ENCODE results near the gene DRAP1. TPM values are rescaled to one million over a fixed set of nuclear protein-coding genes. Genes with fewer than 3 reads are reported as not detected.
A peak's percentile ranks its signal among the peaks of the same experiment; 100 is the strongest.

The DRAP1 gene
- total RNA-seq, 1 experiment from 2014 or later: 114 TPM

GRCh38 chr11:65890324-65891218 is 28.7 kb upstream of the DRAP1 start, which contains the start of gene CCDC85B (continued):
- TF ChIP-seq KAT7 (CRISPR knock-in tag; IDR thresholded peaks at IDR 0.05; ENCODE audit: borderline replicate concordance): peak; percentile 93; the same call in 1 of the 2 replicates
- TF ChIP-seq SOX15 (CRISPR knock-in tag; IDR thresholded peaks at IDR 0.05): no peak
- TF ChIP-seq FOXP1 (CRISPR knock-in tag; IDR thresholded peaks at IDR 0.05; ENCODE audit: borderline replicate concordance): peak; percentile 98
- TF ChIP-seq FOXJ3 (CRISPR knock-in tag; IDR thresholded peaks at IDR 0.05; ENCODE audit: borderline replicate concordance): no peak
- no peak for TF ChIP-seq ZNF121 (CRISPR knock-in tag; IDR thresholded peaks at IDR 0.05)
- peak; percentile 56; the same call in 1 of the 2 replicates for TF ChIP-seq GABPB1 (CRISPR knock-in tag; IDR thresholded peaks at IDR 0.05)
- peak; percentile 88; the same call in 1 of the 2 replicates for TF ChIP-seq CBFB (CRISPR knock-in tag; IDR thresholded peaks at IDR 0.05; ENCODE audit: low read depth)
- TF ChIP-seq SP1 (CRISPR knock-in tag; conservative IDR thresholded peaks at IDR 0.05): peak; percentile 97
- peak; percentile 92; the same call in 1 of the 2 replicates for TF ChIP-seq FOXK1 (CRISPR knock-in tag; IDR thresholded peaks at IDR 0.05)
- TF ChIP-seq MAX (CRISPR knock-in tag; IDR thresholded peaks at IDR 0.05): peak; percentile 93; the same call in 1 of the 2 replicates
- TF ChIP-seq ZMAT4 (CRISPR knock-in tag; IDR thresholded peaks at IDR 0.05): no peak
- TF ChIP-seq ATF6 (CRISPR knock-in tag; IDR thresholded peaks at IDR 0.05): no peak
- peak; percentile 95 for TF ChIP-seq TEAD1 (CRISPR knock-in tag; IDR thresholded peaks at IDR 0.05)
- TF ChIP-seq ZNF263 (CRISPR knock-in tag; IDR thresholded peaks at IDR 0.05; ENCODE audit: low read depth): peak; percentile 18; the same call in 1 of the 2 replicates
- TF ChIP-seq IRF2 (CRISPR knock-in tag; IDR thresholded peaks at IDR 0.05; ENCODE audit: borderline replicate concordance, low read depth): no peak
- TF ChIP-seq ZNF512 (CRISPR knock-in tag; IDR thresholded peaks at IDR 0.05; ENCODE audit: borderline replicate concordance): no peak
- TF ChIP-seq ZNF396 (CRISPR knock-in tag; IDR thresholded peaks at IDR 0.05; ENCODE audit: borderline replicate concordance): no peak
- TF ChIP-seq HMGA2 (CRISPR knock-in tag; IDR thresholded peaks at IDR 0.05): no peak
- TF ChIP-seq STAT6 (CRISPR knock-in tag; conservative IDR thresholded peaks at IDR 0.05; ENCODE audit: low read depth): no peak
- TF ChIP-seq ZSCAN18 (CRISPR knock-in tag; IDR thresholded peaks at IDR 0.05): no peak
- TF ChIP-seq ZNF532 (CRISPR knock-in tag; IDR thresholded peaks at IDR 0.05; ENCODE audit: borderline replicate concordance): no peak
- no peak for TF ChIP-seq NFATC4 (CRISPR knock-in tag; IDR thresholded peaks at IDR 0.05)
- no peak for TF ChIP-seq TEAD4 (CRISPR knock-in tag; IDR thresholded peaks at IDR 0.05)
- peak; percentile 80; the same call in 1 of the 2 replicates for TF ChIP-seq CREM (CRISPR knock-in tag; IDR thresholded peaks at IDR 0.05)
- TF ChIP-seq IRF1 (CRISPR knock-in tag; IDR thresholded peaks at IDR 0.05): peak; percentile 56; the same call in 1 of the 2 replicates
